ENCODE results near the gene GSTA2.
"Not testable (repeated sequence)": the region's sequence is repeated elsewhere in the genome, so short reads cannot be mapped to it uniquely, and the experiment has no call there.

The GSTA2 gene

GRCh38 chr6:52760105-52760765 lies 3.0 kb downstream of the GSTA2 start:
- DNase-seq (ENCODE audit: low spot score), result no peak

DNA sequence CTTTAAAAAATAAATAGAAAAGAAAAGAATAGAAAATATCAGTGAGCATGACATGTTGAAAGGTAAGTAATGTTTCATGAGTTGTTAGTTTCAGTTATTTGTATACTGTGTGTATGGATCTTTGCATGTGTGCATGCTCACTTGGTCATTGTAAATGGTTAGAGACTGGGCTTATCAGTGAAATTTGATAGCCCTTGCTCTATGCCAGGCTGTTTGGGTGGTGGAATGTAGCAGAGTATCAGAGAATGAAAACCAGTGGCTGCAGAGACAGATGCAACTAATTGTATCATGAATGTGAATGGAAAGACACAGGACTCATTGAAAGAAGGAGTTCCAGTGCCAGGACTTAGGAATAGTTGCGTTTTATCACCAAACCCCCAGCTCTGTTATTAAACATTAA lies 4.2 kb downstream of the GSTA2 start:
- no peak for DNase-seq (ENCODE audit: low spot score)

DNA sequence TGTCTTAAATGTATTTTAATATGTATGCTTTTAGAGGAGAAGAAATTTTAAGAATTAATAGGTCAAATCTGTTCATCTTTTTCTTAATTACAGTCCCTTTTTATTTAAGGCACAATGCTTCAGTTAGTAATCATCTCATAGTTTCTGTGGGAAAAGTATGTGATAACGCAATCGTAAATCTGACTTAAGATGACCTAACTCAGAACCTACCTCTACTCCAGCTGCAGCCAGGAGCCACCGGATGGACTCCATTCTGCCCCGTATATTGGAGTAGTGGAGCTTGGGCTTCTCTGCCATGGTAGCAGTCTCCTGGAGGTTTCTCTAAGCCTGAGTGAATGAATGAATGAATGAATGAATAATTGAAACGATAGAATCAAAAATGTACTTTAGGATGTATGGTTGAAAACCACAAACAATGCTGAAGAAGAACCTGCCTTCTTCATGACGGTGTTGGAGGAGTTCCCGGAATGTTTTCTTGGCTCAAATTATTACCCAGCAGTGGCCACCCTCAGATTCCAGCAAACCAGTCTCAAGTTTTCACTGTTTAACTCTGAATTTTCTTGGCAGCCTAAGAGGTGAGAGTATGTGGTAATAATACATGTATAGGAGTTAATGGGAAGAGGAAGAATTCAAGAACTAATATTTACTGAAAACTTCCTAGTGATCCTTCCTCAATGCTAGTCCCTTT lies 5.5 kb downstream of the GSTA2 start:
- not testable (repeated sequence) for DNase-seq (ENCODE audit: low spot score)

DNA sequence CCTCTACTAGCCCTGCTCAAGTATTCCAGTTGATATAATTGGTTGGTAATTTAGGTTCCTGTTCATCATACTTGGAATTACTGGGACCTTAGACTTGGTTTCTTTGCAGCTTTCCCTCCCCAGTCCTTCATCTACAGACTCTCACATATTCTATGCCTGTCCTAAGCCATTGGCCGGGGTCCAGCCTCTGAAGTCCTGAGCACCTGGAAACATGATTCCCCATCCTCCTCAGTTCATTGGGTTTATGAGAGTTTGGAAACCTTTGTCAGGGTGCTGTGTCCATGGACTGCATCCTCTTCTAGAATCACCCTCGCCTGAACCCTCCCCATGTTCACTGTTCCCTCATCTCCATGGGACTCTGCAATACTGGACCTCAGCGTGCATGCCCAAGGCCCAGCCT lies 8.8 kb downstream of the GSTA2 start:
- DNase-seq (ENCODE audit: low spot score), result no peak

DNA sequence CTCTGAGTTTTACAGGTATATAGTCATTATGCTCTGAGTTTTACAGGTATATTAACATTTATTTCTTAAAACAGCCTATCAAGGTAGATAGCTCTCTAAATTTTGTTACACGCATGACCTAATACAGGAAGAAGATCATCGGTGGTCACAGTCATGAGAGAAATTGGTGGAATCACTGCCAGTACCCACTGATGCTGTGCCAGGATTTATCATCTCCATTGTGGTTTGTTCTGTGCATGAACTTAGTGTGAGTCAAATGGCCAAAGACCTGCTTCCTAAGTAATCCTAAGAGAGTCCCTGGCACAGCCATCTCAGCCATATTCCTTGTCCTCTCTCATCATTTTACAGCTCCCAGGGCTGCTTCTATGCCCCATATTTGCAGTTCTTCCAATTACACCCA lies 10.1 kb downstream of the GSTA2 start:
- not testable (repeated sequence) for DNase-seq (ENCODE audit: low spot score)

GRCh38 chr6:52752310-52752709 lies 11.0 kb downstream of the GSTA2 start:
- DNase-seq (ENCODE audit: low spot score), result no peak

DNA sequence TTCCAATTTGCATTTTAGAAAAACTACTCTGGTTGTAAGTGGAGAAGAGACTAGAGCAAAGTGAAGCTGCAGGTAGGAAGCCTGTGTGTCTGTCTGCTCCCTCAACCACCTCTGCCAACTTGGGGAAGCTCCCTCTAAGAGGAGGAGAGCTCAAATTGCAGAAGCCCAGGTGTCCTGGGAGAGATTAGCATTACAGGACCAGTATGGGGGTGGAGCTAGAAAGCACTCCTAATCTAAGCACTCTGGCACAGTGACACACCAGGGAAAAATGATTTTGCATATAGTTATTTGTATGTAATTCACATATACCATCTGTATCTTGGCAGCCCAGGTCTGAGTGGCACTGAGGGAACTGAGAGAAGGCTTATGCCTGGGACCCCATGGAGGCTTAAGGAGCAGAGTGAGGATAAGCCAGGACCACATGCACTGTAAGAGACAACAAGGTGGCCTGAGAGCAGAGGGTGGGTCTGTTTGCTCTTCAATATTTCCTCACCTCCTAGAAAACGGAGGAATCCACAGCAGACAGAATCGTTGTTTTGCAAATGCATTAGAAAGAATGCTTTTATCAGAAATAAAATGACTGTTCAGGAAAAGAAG lies 13.6 kb downstream of the GSTA2 start:
- no peak for DNase-seq (ENCODE audit: low spot score)

GRCh38 chr6:52747301-52747700 lies 16.0 kb downstream of the GSTA2 start:
- DNase-seq (ENCODE audit: low spot score), result not testable (repeated sequence)

DNA sequence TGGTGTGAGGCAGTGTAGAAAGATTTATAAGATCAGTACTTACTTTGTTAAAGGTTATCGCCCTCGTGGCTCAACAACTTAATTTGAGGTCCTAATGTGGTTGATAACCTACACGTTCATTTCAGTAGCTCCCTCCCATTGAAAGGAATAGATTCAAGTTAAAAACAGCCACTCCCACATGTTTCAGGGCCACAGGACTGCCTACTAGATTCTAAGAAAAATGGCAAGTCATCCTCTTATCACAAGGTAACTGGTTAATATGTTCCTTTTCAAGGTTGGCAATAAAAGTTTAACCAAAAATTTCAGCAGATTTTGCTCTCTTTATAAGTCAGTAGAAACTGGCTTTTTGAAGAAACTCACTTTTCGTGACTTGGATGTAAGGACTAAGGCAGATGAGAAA lies 17.1 kb downstream of the GSTA2 start:
- no peak for DNase-seq (ENCODE audit: low spot score)

DNA sequence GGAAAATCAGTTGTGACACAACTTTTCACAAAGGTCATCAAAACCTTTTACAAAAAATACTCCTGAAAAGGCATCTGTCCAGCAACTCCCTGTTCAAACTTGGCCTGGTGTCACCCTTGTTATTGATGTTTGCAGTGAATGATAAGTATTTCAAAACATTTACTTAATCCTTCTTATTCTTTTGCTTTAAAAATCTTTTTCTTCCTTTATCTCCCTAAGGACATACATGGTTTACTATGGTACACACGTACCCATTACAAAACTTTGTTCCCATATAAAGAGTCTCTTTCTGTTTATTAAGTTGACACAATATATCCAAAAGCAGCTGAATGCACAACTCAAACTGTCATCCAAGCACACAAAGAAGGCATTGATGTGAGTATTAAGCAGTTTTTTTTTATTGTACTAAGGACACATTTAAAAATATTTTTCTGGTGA lies 17.5 kb downstream of the GSTA2 start:
- no peak for DNase-seq (ENCODE audit: low spot score)

DNA sequence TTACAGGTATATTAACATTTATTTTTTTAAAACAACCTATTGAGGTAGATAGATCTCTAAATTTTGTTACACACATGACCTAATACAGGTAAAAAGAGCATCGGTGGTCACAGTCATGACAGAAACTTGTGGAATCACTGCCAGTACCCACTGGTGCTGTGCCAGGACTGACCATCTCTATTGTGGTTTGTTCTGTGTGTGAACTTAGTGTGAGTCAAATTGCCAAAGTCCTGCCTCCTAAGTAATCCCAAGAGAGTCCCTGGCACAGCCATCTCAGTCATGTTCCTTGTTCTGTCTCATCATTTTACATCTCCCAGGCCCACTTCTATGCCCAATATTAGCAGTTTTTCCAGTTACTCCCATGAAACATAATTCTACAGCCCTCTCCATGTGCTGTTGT lies 21.4 kb downstream of the GSTA2 start:
- DNase-seq (ENCODE audit: low spot score), result no peak

GRCh38 chr6:52739627-52740026 lies 23.6 kb downstream of the GSTA2 start:
- DNase-seq (ENCODE audit: low spot score), result no peak

DNA sequence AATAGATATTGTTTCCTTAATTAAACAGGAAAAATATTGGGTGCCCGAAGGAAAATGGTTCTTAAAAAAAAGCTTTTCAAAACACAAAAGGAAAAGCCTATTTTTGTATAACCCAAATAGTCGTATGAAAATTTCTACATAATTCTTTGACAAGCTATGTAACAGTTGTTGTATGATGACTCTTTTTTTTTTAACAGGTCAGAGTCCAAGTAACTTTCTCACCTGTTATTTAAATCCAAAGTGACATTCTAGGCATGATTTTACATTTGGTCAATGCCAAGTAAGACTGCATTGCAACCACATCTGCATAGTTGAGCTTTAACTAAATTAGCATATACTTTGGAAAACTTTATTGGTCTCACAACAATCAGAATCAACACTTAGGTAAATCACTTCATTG lies 24.1 kb downstream of the GSTA2 start:
- DNase-seq (ENCODE audit: low spot score), result no peak

GRCh38 chr6:52736145-52736544 lies 27.1 kb downstream of the GSTA2 start:
- DNase-seq (ENCODE audit: low spot score), result no peak

GRCh38 chr6:52735071-52735470 lies 28.2 kb downstream of the GSTA2 start:
- DNase-seq (ENCODE audit: low spot score), result no peak

GRCh38 chr6:52734072-52734471 lies 29.2 kb downstream of the GSTA2 start:
- DNase-seq (ENCODE audit: low spot score), result no peak

DNA sequence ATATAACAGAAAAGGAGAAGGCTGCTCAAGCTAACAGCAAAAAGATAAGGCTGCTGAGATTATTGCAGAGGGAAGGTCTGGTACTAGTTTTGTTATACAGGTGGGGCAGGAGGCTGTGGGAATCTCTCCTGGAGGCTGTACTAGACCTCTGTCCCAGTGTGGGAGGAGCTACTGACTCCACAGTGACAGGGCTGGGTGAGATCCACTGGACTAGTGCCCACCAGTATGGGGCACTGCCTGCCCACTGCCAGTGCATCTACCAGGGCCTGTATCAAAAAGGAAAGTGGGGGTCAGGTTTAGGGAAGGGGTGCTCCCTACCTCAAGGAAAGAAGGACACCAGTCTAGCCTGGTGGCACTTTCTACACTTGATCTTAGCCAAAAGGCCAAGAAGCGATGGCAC lies 30.1 kb downstream of the GSTA2 start:
- no peak for DNase-seq (ENCODE audit: low spot score)

DNA sequence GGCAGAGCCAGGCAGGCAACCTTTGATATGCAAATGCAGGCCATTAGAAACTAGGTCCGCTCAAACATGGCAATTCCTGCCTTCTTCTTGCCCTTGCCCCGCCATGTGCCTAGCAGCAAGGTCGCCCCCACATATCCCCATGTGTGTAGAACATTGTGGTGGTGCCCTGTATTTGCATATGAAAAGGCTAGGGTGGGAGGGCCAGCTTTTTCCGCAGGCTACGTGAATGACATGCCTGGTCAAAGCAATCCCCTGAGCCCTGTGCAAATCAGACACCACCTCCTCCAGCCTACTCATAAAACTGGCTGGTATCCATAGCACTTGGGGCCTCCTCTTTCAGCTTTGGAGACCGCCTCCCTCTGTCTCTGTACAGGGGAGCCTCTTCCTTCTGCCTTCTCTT lies 31.6 kb downstream of the GSTA2 start:
- DNase-seq (ENCODE audit: low spot score), result no peak

- no peak for DNase-seq (ENCODE audit: low spot score)
Measured at GRCh38 chr6:52729576-52729975, 33.7 kb downstream of the GSTA2 start.

DNA sequence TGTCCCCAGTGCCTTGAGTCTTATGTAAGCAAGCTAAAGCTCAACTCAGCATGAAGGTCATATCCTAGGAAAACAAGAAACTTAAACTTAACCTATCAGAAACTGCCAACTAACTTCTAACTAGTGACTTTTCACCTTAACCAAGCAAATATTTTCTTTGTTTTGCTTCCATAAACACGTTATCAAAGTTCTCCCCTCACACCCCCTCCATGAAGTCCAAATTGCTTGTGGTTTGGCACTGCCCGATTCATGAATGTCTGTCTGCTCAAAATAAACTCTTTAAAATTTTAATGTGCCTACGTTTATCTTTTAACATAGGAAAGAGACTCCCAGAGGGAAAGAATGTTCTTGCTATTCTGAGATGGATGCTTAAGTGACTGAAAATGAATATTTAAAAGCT lies 34.9 kb downstream of the GSTA2 start:
- no peak for DNase-seq (ENCODE audit: low spot score)

GRCh38 chr6:52727908-52728307 lies 35.4 kb downstream of the GSTA2 start:
- no peak for DNase-seq (ENCODE audit: low spot score)

DNA sequence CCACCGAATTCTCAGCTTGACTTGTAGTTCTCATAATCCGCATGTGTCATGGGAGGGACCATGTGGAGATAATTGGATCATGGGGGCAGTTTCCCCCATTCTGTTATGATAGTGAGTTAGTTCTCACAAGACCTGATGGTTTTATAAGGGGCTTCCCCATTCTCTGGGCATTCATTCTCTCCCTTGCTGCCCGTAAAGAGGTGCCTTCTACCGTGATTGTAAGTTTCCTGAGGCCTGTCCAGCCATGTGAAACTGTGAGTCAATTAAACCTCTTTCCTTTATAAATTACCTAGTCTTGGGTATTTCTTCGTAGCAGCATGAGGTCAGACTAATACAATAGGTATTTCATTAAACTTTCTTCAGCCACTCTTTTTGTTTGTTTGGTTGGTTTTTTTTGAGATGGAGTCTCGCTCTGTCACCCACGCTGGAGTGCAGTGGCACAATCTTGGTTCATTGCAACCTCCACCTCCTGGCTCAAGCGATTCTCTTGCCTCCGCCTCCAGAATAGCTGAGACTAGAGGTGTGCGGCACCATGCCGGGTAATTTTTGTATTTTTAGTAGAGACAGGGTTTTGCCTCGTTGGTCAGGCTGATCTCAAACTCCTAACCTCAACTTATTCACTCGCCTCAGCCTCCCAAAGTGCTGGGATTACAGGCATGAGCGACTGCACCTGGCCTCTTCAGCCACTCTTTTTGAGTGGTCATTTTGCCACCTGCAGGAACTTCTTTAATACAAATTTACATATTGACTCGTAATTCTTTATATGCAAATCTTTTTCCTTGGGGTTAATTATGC lies 36.3 kb downstream of the GSTA2 start:
- DNase-seq (ENCODE audit: low spot score), result no peak

GRCh38 chr6:52726193-52726542 lies 37.1 kb downstream of the GSTA2 start:
- no peak for DNase-seq (ENCODE audit: low spot score)
